ENCODE data around the gene TSPAN18.
"Not testable (repeated sequence)": the region's sequence is repeated elsewhere in the genome, so short reads cannot be mapped to it uniquely, and the experiment has no call there.

TSPAN18 gene

GRCh38 chr11:44868455-44869421, 142.0 kb downstream of the TSPAN18 start:
- no peak for DNase-seq (ENCODE audit: low spot score)

DNA sequence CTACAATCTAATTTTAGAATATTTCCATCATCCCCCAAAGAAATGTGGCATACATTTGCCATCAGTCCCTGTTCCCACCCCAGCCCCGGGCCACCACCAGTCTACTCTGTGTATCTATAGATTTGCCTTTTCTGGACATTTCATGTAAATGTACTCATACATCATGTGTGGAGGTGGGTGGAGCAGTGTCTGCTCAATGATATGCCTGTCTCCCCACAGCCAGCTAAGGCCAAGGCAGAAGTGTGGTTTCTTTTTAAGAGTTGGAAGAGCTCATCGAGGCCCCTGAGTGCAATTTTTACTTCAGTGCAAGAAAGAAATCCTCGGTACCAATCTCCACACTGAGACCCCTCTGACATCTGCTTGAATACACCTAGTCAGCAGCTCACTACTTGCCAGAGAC, 143.4 kb downstream of the TSPAN18 start:
- no peak for DNase-seq (ENCODE audit: low spot score)

- DNase-seq (ENCODE audit: low spot score), result no peak
These were observed 143.9 kb downstream of the TSPAN18 start for GRCh38 chr11:44870615-44871176.

DNA sequence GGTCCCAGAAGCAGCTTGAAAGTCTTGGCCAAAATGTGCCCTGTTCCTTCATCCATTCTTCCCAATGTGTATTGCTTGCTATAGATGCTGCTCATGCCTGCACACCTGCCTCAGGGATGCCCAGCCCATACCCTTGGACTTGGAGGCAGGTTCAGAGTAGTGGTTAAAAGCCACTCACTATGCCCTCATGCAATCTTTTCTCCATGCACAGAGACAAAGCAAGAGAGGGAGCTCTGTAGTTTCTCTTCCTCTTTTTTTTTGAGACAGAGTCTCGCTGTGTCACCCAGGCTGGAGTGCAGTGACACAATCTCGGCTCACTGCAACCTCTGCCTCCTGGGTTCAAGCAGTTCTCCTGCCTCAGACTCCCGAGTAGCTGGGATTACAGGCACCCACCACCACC, 144.9 kb downstream of the TSPAN18 start:
- DNase-seq (ENCODE audit: low spot score), result not testable (repeated sequence)

GRCh38 chr11:44872556-44872955, 145.8 kb downstream of the TSPAN18 start:
- no peak for DNase-seq (ENCODE audit: low spot score)

DNA sequence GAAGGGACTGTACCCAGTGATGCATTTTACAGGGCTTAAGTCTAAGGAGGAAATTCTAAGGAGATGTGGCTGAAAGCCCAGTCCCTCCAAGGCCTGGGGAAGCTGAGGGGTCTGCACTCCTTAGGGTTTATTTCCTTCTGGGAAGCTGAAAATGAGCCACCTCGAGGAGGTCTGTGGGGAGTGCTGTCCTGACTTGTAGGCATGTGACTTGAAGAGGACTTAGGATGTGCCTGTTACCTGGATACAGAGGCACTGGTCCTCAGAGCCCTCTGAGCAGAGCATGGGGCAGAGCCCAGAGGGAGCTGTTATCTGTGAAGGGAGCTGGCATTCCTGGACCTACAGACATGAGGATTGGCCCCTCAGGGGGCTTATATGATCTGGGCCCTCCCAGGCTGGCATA, 146.8 kb downstream of the TSPAN18 start:
- DNase-seq (ENCODE audit: low spot score), result no peak

DNA sequence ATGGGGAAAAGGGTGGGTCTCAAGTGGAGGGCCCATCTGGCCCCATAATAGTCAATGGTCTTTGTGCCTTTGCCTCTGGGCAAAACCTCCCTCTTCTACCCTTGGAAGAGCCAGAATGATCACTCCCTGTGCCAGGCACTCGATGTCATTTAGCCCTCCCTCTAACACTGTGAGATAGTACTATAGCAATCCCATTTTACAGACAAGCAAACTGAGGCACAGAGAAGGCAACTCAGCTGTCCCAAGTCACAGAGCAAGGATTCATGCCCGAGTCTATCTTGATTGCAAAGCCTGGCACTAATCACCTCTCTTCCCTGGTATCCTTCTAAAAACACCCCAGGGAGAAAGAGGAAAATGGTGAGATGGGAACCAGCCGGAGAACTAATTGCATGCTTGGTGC, 147.5 kb downstream of the TSPAN18 start:
- DNase-seq (ENCODE audit: low spot score), result no peak

DNA sequence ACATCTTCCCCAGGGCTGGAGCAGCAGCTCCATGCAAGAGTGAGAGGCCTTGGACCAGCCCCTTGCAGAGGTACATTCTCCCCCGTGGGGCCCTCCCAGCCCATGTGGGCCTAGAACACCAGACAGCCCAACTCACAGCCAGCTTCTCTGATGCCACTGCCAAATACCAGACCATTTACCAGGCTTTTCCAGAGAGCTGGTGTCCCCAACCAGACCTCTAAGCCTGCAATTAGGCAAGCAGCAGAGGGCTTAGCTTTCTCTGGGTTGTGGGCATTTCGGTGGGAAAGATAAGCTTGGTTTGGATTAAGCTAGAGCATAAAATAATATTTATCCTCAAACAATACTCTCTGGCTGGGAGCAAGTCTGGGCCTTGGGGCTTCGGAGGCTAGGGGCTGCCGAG, 148.3 kb downstream of the TSPAN18 start:
- DNase-seq (ENCODE audit: low spot score), result no peak

DNA sequence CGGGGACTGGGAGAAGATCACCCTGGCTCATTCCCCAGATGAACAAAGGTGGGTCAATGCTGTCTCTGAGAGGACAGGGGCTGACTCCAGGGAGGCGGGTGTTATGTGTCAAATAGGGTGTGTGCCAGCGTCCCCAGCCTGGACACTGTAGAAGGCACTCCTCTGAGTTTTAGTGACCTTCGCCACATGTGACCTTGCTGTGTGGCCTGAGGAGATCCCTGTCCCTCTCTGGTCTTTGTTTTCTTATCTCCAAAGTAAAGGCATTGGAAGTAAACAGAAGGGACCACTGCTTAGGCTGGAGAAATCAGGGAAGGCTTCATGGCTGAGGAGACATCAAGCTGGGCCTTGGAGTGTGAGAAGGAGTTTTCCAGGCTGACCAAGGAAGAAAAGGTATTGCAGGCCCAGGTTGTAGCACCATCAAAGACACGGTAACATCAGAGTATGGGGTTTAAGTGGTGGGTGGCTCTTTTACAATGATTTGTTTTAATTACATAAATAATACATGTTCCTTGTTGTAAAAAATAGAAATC, 149.5 kb downstream of the TSPAN18 start:
- DNase-seq (ENCODE audit: low spot score), result no peak

DNA sequence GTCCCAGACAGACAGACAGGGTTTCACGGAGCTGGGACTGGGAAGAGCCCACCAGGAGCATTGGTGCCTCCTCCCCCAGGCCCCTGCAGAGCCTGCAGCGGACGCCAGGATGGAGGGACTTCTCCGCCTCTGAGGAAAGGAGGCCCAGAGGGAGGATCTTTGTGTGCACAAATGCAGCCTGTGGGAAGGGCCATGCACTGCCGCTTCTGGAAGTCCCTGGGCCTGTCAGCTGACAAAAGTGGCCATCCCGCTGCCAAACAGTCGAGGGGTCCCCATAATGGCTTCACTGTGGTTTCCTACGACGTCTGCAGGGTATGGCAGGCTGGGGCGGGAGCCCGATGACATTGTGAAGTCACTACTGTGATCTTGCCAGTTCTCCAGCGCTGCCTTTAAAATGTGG, 150.1 kb downstream of the TSPAN18 start:
- DNase-seq (ENCODE audit: low spot score), result no peak

DNA sequence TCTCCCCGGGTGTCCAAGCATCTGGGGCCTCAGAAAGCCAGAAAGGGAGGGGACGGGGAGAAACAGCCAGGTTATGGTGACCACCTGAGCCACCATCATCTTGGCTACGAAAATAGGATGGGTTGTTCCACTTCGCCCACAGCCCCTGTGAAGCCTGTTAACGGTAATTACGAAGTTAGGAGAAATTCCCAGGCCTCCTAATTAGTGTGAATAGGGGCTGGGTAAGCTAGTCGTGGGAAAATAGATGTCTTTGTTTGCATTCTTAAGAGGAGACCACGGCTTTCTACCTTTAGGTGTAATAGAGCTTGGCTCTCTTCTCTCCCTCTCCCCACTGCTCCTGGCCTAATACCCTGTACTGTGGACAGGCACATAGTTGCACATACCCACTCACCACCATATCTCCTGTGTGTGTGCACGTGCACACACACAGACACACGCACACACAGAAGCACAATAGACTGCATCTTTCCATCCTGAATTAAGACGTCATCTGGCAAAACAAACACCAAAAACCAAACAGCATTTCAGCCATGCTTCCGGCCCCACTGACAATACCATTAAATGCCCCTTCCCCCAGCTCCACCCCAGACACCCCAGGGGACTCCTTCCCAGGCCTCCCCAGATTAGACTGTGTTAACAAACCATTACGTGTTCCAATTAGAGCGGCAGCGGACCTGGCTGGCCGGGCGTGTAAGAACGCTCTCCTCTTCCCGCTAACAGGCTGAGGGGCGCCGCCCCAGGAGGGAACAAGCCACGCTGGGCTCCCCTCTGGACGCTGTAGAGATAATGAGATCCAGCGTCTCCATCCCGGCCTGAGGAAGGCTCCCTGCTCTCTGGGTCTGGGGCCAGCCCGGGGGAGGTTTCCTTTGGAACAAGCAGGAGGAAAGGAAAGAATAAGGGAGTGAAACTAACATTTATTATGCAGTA, 151.1 kb downstream of the TSPAN18 start:
- no peak for DNase-seq (ENCODE audit: low spot score)

DNA sequence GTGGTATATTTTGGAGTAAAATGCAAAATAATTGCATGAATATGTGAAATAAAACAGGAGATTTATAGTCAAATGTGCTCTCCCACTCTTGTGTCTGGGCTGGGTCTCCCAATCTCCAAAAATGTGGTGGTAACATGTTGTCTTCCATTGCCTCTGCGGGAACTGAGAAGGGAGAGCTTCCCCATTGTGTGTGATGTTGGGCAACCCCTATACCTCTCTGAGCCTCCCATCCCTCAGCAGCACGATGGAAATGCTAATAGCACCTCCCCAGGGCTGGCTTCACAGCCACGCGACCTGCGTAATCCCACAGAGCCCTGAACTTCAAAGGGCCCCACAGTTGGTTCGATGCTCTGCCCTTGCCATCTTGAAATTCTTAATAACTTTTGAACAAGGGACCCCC, 151.9 kb downstream of the TSPAN18 start:
- DNase-seq (ENCODE audit: low spot score), result no peak

DNA sequence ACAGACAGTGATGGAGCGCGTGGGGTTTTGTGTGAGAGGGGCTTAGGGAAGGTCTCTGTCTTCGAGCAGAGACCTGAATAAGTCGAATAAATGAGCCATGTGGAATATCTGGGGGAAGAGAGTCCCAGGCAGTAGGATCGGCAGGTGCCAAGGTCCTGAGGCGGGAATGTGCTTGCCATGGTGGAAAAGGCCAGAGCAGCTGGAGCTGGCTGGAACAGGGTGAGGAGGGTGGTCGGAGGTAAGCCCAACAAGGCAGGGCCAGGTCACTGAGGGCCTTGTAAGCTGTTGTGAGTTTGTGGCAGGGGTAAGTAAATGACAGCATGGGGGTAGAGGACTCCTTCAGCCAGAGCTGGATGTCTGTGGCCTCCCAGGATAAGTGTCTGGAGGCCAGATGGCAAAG, 152.7 kb downstream of the TSPAN18 start:
- DNase-seq (ENCODE audit: low spot score), result no peak

DNA sequence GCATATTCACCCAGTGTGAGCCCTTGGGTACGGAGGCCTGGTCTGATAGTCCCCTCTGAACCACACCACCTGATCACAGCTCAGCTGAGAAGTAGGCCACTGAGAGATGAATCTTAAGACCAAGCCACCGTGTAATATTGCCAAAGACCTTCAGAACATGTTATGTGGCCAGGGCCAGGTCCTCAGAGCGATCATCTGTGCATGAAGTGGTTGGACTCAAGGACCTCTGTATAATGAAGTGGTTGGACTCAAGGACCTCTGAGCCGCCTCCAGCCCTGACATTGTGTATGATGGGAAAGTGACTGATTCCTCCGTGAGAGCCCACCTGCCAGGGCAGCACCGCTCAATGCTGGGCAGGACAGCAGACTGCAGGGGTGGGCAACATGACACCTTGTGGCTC, 153.7 kb downstream of the TSPAN18 start:
- DNase-seq (ENCODE audit: low spot score), result no peak

DNA sequence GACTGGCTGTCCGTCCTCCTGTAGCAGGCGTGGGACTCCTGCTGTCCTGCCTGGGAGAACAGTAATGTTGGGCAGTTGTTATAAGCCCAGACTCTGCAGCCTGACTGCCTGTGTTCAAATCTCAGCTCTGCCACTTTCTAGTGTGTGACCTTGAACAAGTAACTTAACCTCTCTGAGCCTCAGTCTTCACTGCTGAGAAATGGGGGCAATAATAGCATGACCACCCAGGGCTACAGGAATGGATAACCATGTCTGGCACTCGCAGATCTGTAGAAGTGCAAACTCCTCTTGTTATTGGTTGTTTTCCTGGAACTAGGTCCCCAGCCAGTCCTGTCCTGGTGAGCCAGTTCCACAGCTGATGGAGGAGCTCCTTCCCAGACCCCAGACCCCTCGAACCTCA, 154.2 kb downstream of the TSPAN18 start:
- DNase-seq (ENCODE audit: low spot score), result no peak

- peak; percentile 57 for DNase-seq (ENCODE audit: low spot score)
These were observed 156.5 kb downstream of the TSPAN18 start for GRCh38 chr11:44883277-44883676.

DNA sequence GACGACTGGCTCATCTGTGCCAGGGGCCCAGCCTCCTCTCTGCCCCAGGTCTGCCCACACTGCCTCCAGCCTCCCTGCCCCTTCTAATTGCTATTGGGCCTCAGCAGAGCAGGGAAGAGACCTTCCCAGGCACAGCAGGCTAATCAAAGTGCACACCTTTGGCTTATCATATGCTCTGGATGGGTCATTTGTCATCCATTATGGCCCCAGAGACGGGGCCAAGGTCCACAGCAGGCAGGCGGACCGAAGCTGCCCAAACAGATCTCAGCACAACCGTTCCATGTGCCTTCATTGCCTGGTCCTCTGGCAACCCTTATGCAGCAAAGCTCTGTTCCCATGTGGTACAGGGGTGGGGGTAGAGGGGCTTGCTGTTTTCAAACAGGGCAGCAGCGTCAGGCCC, 157.3 kb downstream of the TSPAN18 start:
- DNase-seq (ENCODE audit: low spot score), result no peak

- no peak for DNase-seq (ENCODE audit: low spot score)
These were observed 158.5 kb downstream of the TSPAN18 start for GRCh38 chr11:44885065-44885810.

- DNase-seq (ENCODE audit: low spot score), result no peak
These were observed 159.4 kb downstream of the TSPAN18 start for GRCh38 chr11:44885919-44886789.

GRCh38 chr11:44886790-44887140, 160.0 kb downstream of the TSPAN18 start:
- DNase-seq (ENCODE audit: low spot score), result no peak

- no peak for DNase-seq (ENCODE audit: low spot score)
These were observed 160.9 kb downstream of the TSPAN18 start for GRCh38 chr11:44887636-44888035.
